Measurements from ENCODE around the gene MPHOSPH10.

The MPHOSPH10 gene

DNA sequence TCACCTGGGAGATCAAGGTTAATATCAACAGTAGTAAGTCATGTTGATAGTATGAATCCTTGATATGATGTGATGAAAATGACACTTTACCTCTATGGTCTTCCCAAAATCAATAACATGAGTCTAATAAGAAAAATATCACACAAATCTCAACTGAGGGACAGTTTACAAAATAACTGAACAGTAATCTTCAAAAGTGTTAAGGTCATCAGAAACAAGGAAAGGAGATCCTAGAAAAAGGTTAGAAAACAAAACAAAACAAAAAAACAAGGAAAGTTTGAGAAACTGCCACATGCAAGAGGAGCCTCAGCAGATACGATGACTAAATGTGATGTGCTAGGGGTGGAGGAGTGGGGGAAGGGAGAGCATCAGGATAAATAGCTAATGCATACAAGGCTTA is 16.6 kb upstream of the MPHOSPH10 start:
- Histone ChIP-seq H3K36me3 (ENCODE audit: control insufficient read depth, insufficient read depth, low read length) (peaks cover 11% of the 10 kb centered on the region), H3K4me3 (replicated peaks; ENCODE audit: low read depth, low read length) (no peak overlapping the region), H3K27me3 (replicated peaks; ENCODE audit: control insufficient read depth, insufficient read depth, low read length) (no peaks in the 10 kb centered on the region)
- TF ChIP-seq, protein P1, sequence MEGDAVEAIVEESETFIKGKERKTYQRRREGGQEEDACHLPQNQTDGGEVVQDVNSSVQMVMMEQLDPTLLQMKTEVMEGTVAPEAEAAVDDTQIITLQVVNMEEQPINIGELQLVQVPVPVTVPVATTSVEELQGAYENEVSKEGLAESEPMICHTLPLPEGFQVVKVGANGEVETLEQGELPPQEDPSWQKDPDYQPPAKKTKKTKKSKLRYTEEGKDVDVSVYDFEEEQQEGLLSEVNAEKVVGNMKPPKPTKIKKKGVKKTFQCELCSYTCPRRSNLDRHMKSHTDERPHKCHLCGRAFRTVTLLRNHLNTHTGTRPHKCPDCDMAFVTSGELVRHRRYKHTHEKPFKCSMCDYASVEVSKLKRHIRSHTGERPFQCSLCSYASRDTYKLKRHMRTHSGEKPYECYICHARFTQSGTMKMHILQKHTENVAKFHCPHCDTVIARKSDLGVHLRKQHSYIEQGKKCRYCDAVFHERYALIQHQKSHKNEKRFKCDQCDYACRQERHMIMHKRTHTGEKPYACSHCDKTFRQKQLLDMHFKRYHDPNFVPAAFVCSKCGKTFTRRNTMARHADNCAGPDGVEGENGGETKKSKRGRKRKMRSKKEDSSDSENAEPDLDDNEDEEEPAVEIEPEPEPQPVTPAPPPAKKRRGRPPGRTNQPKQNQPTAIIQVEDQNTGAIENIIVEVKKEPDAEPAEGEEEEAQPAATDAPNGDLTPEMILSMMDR (IDR thresholded peaks at IDR 0.05; ENCODE audit: insufficient read depth, low read length, poor library complexity, severe bottlenecking) = no peak
- no peak for DNase-seq (ENCODE audit: extremely low read depth, insufficient read length)

- H3K27me3 ChIP-seq (replicated peaks; ENCODE audit: control insufficient read depth, insufficient read depth, low read length) = no peaks in the 10 kb centered on the region
- TF ChIP-seq, protein P1 (IDR thresholded peaks at IDR 0.05; ENCODE audit: insufficient read depth, low read length, poor library complexity, severe bottlenecking) = no peak
- H3K36me3 ChIP-seq (ENCODE audit: control insufficient read depth, insufficient read depth, low read length) = peaks cover 18% of the 10 kb centered on the region
- no peak for DNase-seq (ENCODE audit: extremely low read depth, insufficient read length)
- no peak overlapping the region for H3K4me3 ChIP-seq (replicated peaks; ENCODE audit: low read depth, low read length)
These were observed 13.4 kb upstream of the MPHOSPH10 start for GRCh38 chr2:71117063-71117462.

DNA sequence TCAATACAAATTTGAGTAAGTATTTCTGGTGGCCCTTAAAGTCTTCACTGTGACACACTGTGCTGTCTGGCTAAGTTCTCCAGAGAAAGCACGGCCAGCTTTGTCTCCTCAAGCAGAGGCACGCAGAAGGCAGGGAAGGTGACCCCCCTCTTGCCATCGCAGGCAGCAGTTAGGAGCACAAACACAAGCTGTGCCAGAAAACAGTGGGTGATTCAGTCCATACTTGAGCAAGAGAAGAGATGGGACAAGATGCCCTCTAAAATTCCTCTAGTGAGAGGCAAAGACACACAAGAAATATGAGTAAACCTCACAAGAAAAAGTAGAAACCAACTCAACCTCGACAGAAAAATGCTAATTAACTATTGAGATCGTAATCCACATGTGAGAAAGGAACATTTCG is 10.2 kb upstream of the MPHOSPH10 start:
- no peak for DNase-seq (ENCODE audit: extremely low read depth, insufficient read length)

DNA sequence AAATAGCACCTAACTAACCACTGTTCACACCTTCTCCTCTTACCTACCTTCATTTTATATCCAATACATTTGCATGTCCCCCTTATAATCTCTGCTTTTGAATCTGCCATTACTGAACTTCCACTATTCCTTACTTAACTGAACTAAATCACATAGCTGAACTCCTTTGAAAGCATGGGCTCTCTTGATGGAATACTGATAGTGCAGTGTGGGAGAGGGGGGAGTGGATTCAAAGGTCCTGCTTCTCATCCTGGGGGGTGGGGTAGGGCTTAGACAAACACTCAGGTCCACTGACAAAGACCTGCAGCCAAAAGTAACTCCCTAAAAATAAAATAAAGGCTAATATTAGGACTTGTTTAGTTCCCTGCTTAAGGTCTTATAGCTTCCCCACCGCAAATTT is 9.0 kb upstream of the MPHOSPH10 start:
- peaks cover 19% of the 10 kb centered on the region for H3K36me3 ChIP-seq (ENCODE audit: control insufficient read depth, insufficient read depth, low read length)
- TF ChIP-seq, protein P1 (IDR thresholded peaks at IDR 0.05; ENCODE audit: insufficient read depth, low read length, poor library complexity, severe bottlenecking) = no peak
- no peaks in the 10 kb centered on the region for H3K27me3 ChIP-seq (replicated peaks; ENCODE audit: control insufficient read depth, insufficient read depth, low read length)
- no peak for DNase-seq (ENCODE audit: extremely low read depth, insufficient read length)
- H3K4me3 ChIP-seq (replicated peaks; ENCODE audit: low read depth, low read length) = no peak overlapping the region

More for the DNA sequence above, 10.2 kb upstream of the MPHOSPH10 start:
- TF ChIP-seq, protein P1 (IDR thresholded peaks at IDR 0.05; ENCODE audit: insufficient read depth, low read length, poor library complexity, severe bottlenecking) = no peak
- H3K36me3 ChIP-seq (ENCODE audit: control insufficient read depth, insufficient read depth, low read length) = peaks cover 19% of the 10 kb centered on the region
- H3K27me3 ChIP-seq (replicated peaks; ENCODE audit: control insufficient read depth, insufficient read depth, low read length) = no peaks in the 10 kb centered on the region
- no peak overlapping the region for H3K4me3 ChIP-seq (replicated peaks; ENCODE audit: low read depth, low read length)

DNA sequence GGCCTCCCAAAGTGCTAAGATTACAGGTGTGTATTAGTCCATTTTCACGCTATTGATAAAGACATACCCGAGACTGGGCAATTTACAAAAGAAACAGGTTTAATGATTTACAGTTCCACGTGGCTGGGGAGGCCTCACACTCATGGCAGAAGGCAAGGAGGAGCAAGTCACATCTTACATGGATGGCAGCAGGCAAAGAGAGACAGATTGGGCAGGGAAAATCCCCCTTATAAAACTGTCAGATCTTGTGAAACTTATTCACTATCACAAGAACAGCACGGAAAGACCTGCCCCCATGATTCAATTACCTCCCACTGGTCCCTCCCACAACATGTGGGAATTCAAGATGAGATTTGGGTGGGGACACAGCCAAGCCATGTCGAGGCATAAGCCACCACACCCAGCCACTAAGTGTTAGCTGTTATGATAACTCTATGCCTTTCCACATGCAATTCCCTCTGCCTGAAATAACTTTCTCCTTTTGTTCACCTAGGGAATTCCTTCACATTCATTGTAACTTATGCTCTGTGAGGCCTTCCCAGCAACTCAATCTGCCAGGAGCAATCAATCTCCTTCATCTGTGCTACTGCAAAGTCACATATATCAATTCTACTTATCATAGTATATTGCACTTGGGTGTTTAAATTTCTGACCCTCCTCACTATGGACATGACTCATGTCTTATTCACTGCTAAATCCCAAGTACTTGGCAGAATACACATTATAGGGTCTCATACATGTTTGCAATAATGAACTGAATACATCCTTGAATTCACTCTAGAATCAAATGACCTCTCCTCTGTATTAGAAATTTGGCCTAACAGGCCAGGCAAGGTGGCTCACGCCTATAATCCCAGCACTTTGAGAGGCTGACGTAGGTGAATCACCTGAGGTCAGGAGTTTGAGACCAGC is 7.8 kb upstream of the MPHOSPH10 start:
- Histone ChIP-seq H3K36me3 (ENCODE audit: control insufficient read depth, insufficient read depth, low read length) (peaks cover 19% of the 10 kb centered on the region), H3K27me3 (replicated peaks; ENCODE audit: control insufficient read depth, insufficient read depth, low read length) (no peaks in the 10 kb centered on the region), H3K4me3 (replicated peaks; ENCODE audit: low read depth, low read length) (no peak overlapping the region)
- DNase-seq (ENCODE audit: extremely low read depth, insufficient read length) = no peak
- TF ChIP-seq, protein P1 (IDR thresholded peaks at IDR 0.05; ENCODE audit: insufficient read depth, low read length, poor library complexity, severe bottlenecking) = no peak
